Lung (tissue), 12 donors: ENCODE measurements around the gene CAMK2B. TPM values are rescaled to one million over a fixed set of nuclear protein-coding genes. Genes with fewer than 3 reads are reported as not detected.

ENCODE experiments used
- ATAC-seq: fragments of 200-7000 bp; cut with Tn5 transposase; one replicate; pipeline ENCODE4 v1.9.1; 2020; ENCODE audit warnings: moderate number of reproducible peaks; ENCODE audit not compliant: insufficient read depth, low FRiP score
- DNase-seq, 3 donors: peaks; one replicate each; pipeline ENCODE4 v3.0.0-alpha.2; 2013 to 2017
- H3K27ac ChIP-seq, 2 donors: one replicate each; pipeline ENCODE4 v1.5.1; 2013; ENCODE audit warnings: mild to moderate bottlenecking in 2 of 2, moderate library complexity in 2 of 2, control low read depth in 1 of 2, inconsistent platforms in 1 of 2, low read depth in 1 of 2, low read length in 1 of 2
- H3K27me3 ChIP-seq, 3 donors: one replicate each; pipeline ENCODE4 v1.5.1; 2013; ENCODE audit warnings: low read length in 2 of 3; ENCODE audit not compliant: control insufficient read depth in 3 of 3, insufficient read depth in 3 of 3
- H3K36me3 ChIP-seq, 4 donors: one replicate each; pipeline ENCODE4 v1.5.1; 2013; ENCODE audit warnings: low read length in 4 of 4, mild to moderate bottlenecking in 1 of 4, moderate library complexity in 1 of 4; ENCODE audit not compliant: control insufficient read depth in 4 of 4, insufficient read depth in 4 of 4
- H3K4me1 ChIP-seq, 5 donors: one replicate each; pipeline ENCODE4 v1.5.1; 2013; ENCODE audit warnings: low read length in 5 of 5, mild to moderate bottlenecking in 2 of 5, moderate library complexity in 1 of 5; ENCODE audit not compliant: control insufficient read depth in 5 of 5, insufficient read depth in 5 of 5
- H3K4me3 ChIP-seq: one replicate; pipeline ENCODE4 v1.5.1; 2013; ENCODE audit warnings: mild to moderate bottlenecking, control low read depth, moderate library complexity
- H3K9ac ChIP-seq, 2 donors: one replicate each; pipeline ENCODE4 v1.5.1; 2013; ENCODE audit warnings: low read length in 2 of 2, control low read depth in 1 of 2; ENCODE audit not compliant: insufficient read depth in 1 of 2
- H3K9me3 ChIP-seq, 4 donors: one replicate each; pipeline ENCODE4 v1.5.1; 2013; ENCODE audit warnings: low read length in 3 of 4, mild to moderate bottlenecking in 1 of 4, moderate library complexity in 1 of 4; ENCODE audit not compliant: control insufficient read depth in 4 of 4, insufficient read depth in 3 of 4
- WGBS, 2 donors: extraction: QIAGEN DNeasy Blood & Tissue Kit; methylation state at CpG; one replicate each; pipeline ENCODE4 v1.1.7; 2013; 5-methylcytosine and 5-hydroxymethylcytosine counted together
- polyA plus RNA-seq, 2 donors: library from polyadenylated mRNA; stranded (reverse); fragments of 200-250 nt; gene quantifications; one replicate each; pipeline ENCODE4 v1.2.1, GENCODE V29; 2013
- total RNA-seq, 2 donors: library from RNA; depleted of rRNA in 1 of 2; stranded (reverse); fragments of >200 nt in 1 of 2; gene quantifications; one replicate each; pipeline ENCODE4 v1.2.1, GENCODE V29; 2014 to 2021
- TF ChIP-seq, protein P1 (sequence below): IDR thresholded peaks from 2 replicates; pipeline ENCODE4 v1.5.1; 2012; ENCODE audit warnings: mild to moderate bottlenecking; ENCODE audit errors: control extremely low read depth, extremely low read depth
- donor health status: control.
- donor health status: control.
- donor health status: Bipolar disorder and iron deficiency.
- donor health status: healthy.
- donor health status: DM: yes; HTN: yes; CAD: no.

The CAMK2B gene
- total and polyA plus RNA-seq, 4 donors: 0.12 to 0.80 (median 0.33) TPM

DNA sequence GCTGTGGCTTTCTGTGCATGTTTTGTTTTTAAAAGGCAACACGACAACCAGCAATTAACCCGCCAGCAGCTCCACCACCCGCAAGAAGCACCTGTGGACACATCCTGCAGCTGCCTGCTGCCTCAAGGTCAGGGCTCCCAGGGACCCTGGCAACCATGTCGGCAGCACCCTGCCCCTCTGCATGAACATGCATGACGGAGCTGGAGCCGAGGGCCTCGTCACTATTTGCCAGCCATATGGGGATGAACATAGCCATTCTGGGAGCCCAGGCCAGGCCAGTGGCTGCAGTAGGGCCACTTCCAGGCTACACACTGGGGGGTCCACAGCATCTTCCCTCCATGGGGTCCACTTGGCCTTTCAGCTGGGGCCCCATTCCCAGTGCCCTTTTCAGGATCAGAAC, 52.9 kb downstream of the CAMK2B start:
- H3K27me3 ChIP-seq: peaks cover 0 to 1% (median 0%) of the 10 kb centered on the region in 3 donors
- no peak overlapping the region for H3K4me3 ChIP-seq
- no peaks in the 10 kb centered on the region for H3K9me3 ChIP-seq
- peaks cover 0 to 28% (median 0%) of the 10 kb centered on the region in 5 donors for H3K4me1 ChIP-seq
- no peak overlapping the region for H3K9ac ChIP-seq
- TF ChIP-seq, protein P1, sequence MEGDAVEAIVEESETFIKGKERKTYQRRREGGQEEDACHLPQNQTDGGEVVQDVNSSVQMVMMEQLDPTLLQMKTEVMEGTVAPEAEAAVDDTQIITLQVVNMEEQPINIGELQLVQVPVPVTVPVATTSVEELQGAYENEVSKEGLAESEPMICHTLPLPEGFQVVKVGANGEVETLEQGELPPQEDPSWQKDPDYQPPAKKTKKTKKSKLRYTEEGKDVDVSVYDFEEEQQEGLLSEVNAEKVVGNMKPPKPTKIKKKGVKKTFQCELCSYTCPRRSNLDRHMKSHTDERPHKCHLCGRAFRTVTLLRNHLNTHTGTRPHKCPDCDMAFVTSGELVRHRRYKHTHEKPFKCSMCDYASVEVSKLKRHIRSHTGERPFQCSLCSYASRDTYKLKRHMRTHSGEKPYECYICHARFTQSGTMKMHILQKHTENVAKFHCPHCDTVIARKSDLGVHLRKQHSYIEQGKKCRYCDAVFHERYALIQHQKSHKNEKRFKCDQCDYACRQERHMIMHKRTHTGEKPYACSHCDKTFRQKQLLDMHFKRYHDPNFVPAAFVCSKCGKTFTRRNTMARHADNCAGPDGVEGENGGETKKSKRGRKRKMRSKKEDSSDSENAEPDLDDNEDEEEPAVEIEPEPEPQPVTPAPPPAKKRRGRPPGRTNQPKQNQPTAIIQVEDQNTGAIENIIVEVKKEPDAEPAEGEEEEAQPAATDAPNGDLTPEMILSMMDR: no peak
- no peaks in the 10 kb centered on the region for H3K36me3 ChIP-seq
- no peak for ATAC-seq
- no peak for DNase-seq
- 87 to 96% methylated on average over 7 of the region's 7 CpGs for WGBS, 2 donors
- H3K27ac ChIP-seq: no peak overlapping the region

DNA sequence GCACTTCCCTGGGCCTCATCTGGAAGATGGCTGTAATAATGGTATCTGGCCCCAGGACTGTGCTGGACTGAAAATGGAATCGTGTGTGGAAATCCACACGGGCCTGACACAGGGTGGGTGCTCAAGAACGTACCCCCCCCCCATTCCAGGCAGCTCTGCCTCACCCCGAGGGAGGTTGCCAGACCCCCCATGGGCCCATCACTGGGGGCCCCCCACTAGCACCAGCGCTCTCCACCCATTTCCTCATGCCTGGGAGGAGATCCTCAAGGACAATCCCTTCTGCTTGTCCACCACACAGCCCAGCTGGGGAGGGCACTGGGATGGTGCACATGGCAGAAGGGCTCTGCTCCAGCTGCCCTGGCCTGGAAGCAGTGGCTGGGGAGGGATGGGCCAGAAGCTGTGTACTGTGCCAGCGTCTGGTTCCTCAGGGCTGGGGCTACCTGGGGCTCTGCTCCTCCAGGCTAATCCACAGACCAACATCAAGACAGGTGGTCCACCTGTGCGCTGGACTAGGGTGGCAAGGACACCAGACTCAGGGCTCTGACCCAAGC, 55.4 kb downstream of the CAMK2B start:
- H3K9ac ChIP-seq: no peak overlapping the region
- 87 to 88% methylated on average over 7 of the region's 7 CpGs for WGBS, 2 donors

DNA sequence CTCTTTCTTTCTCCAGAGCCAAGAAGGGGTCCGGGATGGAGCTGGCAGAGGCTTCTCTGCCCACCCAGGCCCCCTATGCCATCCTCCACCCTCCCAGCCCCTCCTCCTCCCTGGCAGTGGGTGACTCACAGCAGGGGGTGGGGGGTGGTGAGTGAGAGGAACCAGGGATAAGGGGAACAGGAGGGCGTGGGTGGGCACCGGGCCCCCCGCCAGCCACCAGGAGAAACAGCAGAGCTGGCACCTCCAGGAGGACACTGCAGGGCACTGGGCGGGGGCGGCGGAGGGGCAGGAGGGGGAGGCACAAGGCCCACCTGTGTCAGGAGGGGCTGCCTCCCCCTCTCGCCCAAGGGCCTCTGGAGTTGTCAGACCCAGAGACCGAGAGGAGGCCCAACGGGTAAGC, 56.0 kb downstream of the CAMK2B start:
- Histone ChIP-seq H3K9ac (no peak overlapping the region), H3K4me1 (peaks cover 0 to 6% (median 0%) of the 10 kb centered on the region in 5 donors), H3K4me3 (no peak overlapping the region), H3K27ac (peak overlapping the region in 1 of 2 donors; percentile 38), H3K27me3 (peaks cover 0 to 5% (median 0%) of the 10 kb centered on the region in 3 donors), H3K9me3 (no peaks in the 10 kb centered on the region), H3K36me3 (no peaks in the 10 kb centered on the region)
- TF ChIP-seq, protein P1: no peak
- ATAC-seq (no peak), DNase-seq (no peak)
- 84 to 87% methylated on average over 9 to 10 of the region's 10 CpGs for WGBS, 2 donors

More for the DNA sequence above, 55.4 kb downstream of the CAMK2B start:
- H3K36me3 ChIP-seq: no peaks in the 10 kb centered on the region
- H3K27me3 ChIP-seq: peaks cover 0 to 5% (median 0%) of the 10 kb centered on the region in 3 donors
- ATAC-seq (no peak), DNase-seq (no peak)
- H3K9me3 ChIP-seq: no peaks in the 10 kb centered on the region
- peaks cover 0 to 6% (median 0%) of the 10 kb centered on the region in 5 donors for H3K4me1 ChIP-seq
- peak overlapping the region in 1 of 2 donors; percentile 38 for H3K27ac ChIP-seq
- TF ChIP-seq, protein P1: no peak
- H3K4me3 ChIP-seq: no peak overlapping the region

DNA sequence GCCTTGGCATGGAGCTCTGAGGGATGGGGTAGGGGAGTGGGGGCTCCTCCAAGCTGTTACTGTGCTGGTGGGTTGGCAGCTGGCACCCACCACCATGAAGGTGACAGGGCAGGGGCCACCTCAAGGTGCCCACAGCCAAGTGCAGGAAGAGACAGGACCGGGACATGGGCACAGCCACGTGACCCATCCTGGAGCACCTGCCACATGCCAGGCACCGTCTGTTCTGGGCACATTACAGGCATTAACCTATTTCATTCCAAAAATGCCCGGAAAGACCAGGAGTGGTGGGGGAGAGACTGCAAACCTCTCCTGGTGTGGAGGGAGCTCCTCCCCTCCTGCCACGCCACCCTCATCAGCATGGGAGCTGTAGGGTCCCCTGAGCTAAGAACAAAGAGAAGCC, 56.7 kb downstream of the CAMK2B start:
- no peak for DNase-seq
- H3K4me3 ChIP-seq: no peak overlapping the region
- H3K9ac ChIP-seq: no peak overlapping the region
- peaks cover 0 to 9% (median 0%) of the 10 kb centered on the region in 5 donors for H3K4me1 ChIP-seq
- peak overlapping the region in 1 of 2 donors; percentile 15 for H3K27ac ChIP-seq
- ATAC-seq: no peak
- 87 to 92% methylated on average over 5 of the region's 5 CpGs for WGBS, 2 donors
- peaks cover 0 to 5% (median 0%) of the 10 kb centered on the region in 3 donors for H3K27me3 ChIP-seq
- H3K9me3 ChIP-seq: no peaks in the 10 kb centered on the region
- TF ChIP-seq, protein P1: no peak
- H3K36me3 ChIP-seq: no peaks in the 10 kb centered on the region
